ENCODE results near the gene VKORC1L1. TPM values are rescaled to one million over a fixed set of nuclear protein-coding genes. Genes with fewer than 3 reads are reported as not detected.

VKORC1L1 gene
- total and polyA plus RNA-seq, 9 of the 15 experiments (the other 6 are each of a cell fraction or from before 2014, with no cell fraction given), result 6.8 to 36.5 (median 19.3) TPM

DNA sequence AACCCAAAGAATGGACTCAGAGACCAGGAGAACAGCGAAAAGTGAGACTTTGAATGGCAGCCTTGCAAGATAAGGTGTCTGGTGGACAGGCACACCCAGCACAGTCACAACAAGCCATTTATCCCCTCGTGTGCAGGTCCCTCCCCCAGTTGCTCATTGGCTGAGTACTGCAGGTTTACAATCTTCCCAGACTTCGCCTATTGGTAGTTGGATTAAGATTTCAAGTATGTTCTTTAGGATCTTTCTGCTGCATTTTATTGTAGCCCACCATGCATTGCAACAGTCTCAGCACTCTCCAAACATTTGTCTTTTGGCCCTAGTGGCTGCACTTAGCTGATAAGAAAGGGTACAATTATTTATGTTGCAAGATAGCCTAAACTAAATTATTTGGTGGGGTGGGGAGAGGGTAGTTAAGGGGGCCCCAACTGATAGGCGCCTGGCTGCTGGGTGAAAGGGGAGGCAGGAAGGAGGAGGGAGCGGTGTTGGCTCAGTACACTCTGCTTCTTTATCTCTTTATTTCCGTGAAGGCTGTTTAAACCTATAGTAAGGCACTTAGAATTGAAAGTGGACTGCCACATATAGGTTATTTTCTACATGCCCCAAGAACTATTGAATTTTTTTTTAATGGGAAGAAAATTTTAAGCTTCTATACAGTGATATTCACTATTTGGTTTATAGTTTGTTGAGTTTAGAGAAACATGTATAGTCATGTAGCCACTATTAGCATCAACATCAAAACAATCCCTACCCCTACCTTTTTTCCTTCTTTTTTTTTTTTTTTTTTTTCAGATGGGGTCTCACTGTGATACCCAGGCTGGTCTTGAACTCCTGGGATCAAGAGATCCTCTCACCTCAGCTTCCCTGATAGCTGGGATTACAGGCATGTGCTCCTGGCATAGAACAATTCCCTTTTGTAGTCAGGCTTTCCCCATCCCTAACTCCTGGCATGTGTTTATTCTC lies 54.9 kb downstream of the VKORC1L1 start (continued):
- TF ChIP-seq MEF2D (tag; conservative IDR thresholded peaks at IDR 0.05; ENCODE audit: low read depth) (no peak), BDP1 (IDR thresholded peaks at IDR 0.05; ENCODE audit: insufficient read depth, insufficient read length) (no peak), SAFB2 (IDR thresholded peaks at IDR 0.05; ENCODE audit: borderline replicate concordance, low read depth, low read length, severe bottlenecking) (no peak), CXXC5 (CRISPR knock-in tag; IDR thresholded peaks at IDR 0.05) (peak; percentile 25; the same call in 1 of the 2 replicates), ESRRB (CRISPR knock-in tag; IDR thresholded peaks at IDR 0.05; ENCODE audit: borderline replicate concordance) (no peak), ZKSCAN1 (IDR thresholded peaks at IDR 0.05; ENCODE audit: low read depth, low read length) (peak; percentile 43; the same call in 1 of the 2 replicates), NFATC3 (IDR thresholded peaks at IDR 0.05) (no peak), TAF1 (IDR thresholded peaks at IDR 0.05; ENCODE audit: control insufficient read depth, extremely low read depth, insufficient read depth, low read length, severe bottlenecking) (no peak), CCNT2 (IDR thresholded peaks at IDR 0.05; ENCODE audit: borderline replicate concordance, extremely low read depth, insufficient read length, low read depth, low read length) (peak; percentile 51), EWSR1 (IDR thresholded peaks at IDR 0.05; ENCODE audit: borderline replicate concordance, low read depth, partially characterized antibody) (no peak), ZNF316 (IDR thresholded peaks at IDR 0.05) (no peak), PRPF4 (IDR thresholded peaks at IDR 0.05; ENCODE audit: insufficient read depth, low read depth, low read length, poor library complexity, severe bottlenecking) (no peak)
- TF ChIP-seq, protein P1, sequence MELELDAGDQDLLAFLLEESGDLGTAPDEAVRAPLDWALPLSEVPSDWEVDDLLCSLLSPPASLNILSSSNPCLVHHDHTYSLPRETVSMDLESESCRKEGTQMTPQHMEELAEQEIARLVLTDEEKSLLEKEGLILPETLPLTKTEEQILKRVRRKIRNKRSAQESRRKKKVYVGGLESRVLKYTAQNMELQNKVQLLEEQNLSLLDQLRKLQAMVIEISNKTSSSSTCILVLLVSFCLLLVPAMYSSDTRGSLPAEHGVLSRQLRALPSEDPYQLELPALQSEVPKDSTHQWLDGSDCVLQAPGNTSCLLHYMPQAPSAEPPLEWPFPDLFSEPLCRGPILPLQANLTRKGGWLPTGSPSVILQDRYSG (tag; conservative IDR thresholded peaks at IDR 0.05; ENCODE audit: low read depth), result no peak
- TF ChIP-seq, protein P2, sequence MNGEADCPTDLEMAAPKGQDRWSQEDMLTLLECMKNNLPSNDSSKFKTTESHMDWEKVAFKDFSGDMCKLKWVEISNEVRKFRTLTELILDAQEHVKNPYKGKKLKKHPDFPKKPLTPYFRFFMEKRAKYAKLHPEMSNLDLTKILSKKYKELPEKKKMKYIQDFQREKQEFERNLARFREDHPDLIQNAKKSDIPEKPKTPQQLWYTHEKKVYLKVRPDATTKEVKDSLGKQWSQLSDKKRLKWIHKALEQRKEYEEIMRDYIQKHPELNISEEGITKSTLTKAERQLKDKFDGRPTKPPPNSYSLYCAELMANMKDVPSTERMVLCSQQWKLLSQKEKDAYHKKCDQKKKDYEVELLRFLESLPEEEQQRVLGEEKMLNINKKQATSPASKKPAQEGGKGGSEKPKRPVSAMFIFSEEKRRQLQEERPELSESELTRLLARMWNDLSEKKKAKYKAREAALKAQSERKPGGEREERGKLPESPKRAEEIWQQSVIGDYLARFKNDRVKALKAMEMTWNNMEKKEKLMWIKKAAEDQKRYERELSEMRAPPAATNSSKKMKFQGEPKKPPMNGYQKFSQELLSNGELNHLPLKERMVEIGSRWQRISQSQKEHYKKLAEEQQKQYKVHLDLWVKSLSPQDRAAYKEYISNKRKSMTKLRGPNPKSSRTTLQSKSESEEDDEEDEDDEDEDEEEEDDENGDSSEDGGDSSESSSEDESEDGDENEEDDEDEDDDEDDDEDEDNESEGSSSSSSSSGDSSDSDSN (IDR thresholded peaks at IDR 0.05; ENCODE audit: borderline replicate concordance in 1 of 2, low read depth in 2 of 2, low read length in 2 of 2), result no peak
- TF ChIP-seq, protein P3, sequence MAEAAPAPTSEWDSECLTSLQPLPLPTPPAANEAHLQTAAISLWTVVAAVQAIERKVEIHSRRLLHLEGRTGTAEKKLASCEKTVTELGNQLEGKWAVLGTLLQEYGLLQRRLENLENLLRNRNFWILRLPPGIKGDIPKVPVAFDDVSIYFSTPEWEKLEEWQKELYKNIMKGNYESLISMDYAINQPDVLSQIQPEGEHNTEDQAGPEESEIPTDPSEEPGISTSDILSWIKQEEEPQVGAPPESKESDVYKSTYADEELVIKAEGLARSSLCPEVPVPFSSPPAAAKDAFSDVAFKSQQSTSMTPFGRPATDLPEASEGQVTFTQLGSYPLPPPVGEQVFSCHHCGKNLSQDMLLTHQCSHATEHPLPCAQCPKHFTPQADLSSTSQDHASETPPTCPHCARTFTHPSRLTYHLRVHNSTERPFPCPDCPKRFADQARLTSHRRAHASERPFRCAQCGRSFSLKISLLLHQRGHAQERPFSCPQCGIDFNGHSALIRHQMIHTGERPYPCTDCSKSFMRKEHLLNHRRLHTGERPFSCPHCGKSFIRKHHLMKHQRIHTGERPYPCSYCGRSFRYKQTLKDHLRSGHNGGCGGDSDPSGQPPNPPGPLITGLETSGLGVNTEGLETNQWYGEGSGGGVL (CRISPR knock-in tag; IDR thresholded peaks at IDR 0.05), result no peak
- TF ChIP-seq, protein P4, sequence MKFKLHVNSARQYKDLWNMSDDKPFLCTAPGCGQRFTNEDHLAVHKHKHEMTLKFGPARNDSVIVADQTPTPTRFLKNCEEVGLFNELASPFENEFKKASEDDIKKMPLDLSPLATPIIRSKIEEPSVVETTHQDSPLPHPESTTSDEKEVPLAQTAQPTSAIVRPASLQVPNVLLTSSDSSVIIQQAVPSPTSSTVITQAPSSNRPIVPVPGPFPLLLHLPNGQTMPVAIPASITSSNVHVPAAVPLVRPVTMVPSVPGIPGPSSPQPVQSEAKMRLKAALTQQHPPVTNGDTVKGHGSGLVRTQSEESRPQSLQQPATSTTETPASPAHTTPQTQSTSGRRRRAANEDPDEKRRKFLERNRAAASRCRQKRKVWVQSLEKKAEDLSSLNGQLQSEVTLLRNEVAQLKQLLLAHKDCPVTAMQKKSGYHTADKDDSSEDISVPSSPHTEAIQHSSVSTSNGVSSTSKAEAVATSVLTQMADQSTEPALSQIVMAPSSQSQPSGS (CRISPR knock-in tag; IDR thresholded peaks at IDR 0.05), result no peak
